ENCODE results near the gene ATP8A2. TPM values are rescaled to one million over a fixed set of nuclear protein-coding genes. Genes with fewer than 3 reads are reported as not detected.

The ATP8A2 gene
- total RNA-seq, 1 experiment from 2014 or later = 5.2 TPM

GRCh38 chr13:25652764-25653163 lies 281.0 kb downstream of the ATP8A2 start:
- peak overlapping the region; percentile 22 for H3K27ac Mint-ChIP-seq
- ATAC-seq = peak; percentile 36
- H3K36me3 Mint-ChIP-seq = peaks cover 5% of the 10 kb centered on the region; the same call in 1 of the 2 replicates
- CTCF ChIA-PET = no interaction called here
- no peaks in the 10 kb centered on the region for H3K27me3 Mint-ChIP-seq (ENCODE audit: low read depth)
- TF ChIP-seq FOXK1 (CRISPR knock-in tag; IDR thresholded peaks at IDR 0.05) (no peak), NFE2L1 (CRISPR knock-in tag; IDR thresholded peaks at IDR 0.05) (peak; percentile 92), TEAD1 (CRISPR knock-in tag; IDR thresholded peaks at IDR 0.05) (no peak), CREB1 (CRISPR knock-in tag; IDR thresholded peaks at IDR 0.05) (no peak)
- H3K9me3 Mint-ChIP-seq = peaks cover 13% of the 10 kb centered on the region
- H3K4me3 Mint-ChIP-seq = no peak overlapping the region
- peaks cover 12% of the 10 kb centered on the region for H3K4me1 Mint-ChIP-seq
- no peak for DNase-seq (ENCODE audit: low spot score)
- POLR2A ChIA-PET = no interaction called here

DNA sequence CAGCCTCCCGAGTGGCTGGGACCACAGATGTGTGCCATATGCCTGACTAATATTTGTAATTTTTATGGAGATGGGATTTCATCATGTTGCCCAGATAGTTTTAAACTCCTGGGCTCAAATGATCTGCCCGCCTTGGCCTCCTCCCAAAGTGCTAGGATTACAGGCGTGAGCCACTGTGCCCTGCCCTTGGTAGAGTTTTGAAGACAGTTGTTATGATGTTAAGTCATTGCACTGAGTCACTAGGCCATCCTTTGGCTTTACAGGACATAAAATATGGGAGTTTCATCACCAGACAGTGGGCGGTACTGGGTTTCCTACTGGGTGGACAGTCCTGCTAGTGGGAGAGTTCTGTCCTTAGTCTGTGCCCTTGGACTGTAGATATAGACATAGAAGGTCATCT lies 282.5 kb downstream of the ATP8A2 start:
- ATAC-seq = no peak
- H3K4me1 Mint-ChIP-seq = peaks cover 17% of the 10 kb centered on the region
- H3K4me3 Mint-ChIP-seq = no peak overlapping the region
- CTCF ChIA-PET = interaction anchor here (0.6 kb wide), 1 partner anchor 102 kb away, joined by 5 read pairs; no protein-coding TSS in a partner anchor
- no peaks in the 10 kb centered on the region for H3K36me3 Mint-ChIP-seq
- no peak overlapping the region for H3K27ac Mint-ChIP-seq
- peaks cover 4% of the 10 kb centered on the region; the same call in 1 of the 2 replicates for H3K9me3 Mint-ChIP-seq
- H3K27me3 Mint-ChIP-seq (ENCODE audit: low read depth) = no peaks in the 10 kb centered on the region
- no peak for DNase-seq (ENCODE audit: low spot score)
- TF ChIP-seq ZNF416 (CRISPR knock-in tag; IDR thresholded peaks at IDR 0.05) (no peak), MYBL2 (CRISPR knock-in tag; IDR thresholded peaks at IDR 0.05) (no peak), KAT7 (CRISPR knock-in tag; IDR thresholded peaks at IDR 0.05; ENCODE audit: borderline replicate concordance) (no peak), RELA (CRISPR knock-in tag; IDR thresholded peaks at IDR 0.05; ENCODE audit: borderline replicate concordance) (no peak), NFYB (CRISPR knock-in tag; conservative IDR thresholded peaks at IDR 0.05; ENCODE audit: low read depth) (no peak), ESRRA (CRISPR knock-in tag; IDR thresholded peaks at IDR 0.05; ENCODE audit: borderline replicate concordance) (no peak), IRF2 (CRISPR knock-in tag; IDR thresholded peaks at IDR 0.05; ENCODE audit: borderline replicate concordance, low read depth) (no peak), E2F1 (CRISPR knock-in tag; IDR thresholded peaks at IDR 0.05) (no peak), ZSCAN18 (CRISPR knock-in tag; IDR thresholded peaks at IDR 0.05) (no peak), ZNF425 (CRISPR knock-in tag; conservative IDR thresholded peaks at IDR 0.05) (no peak), CDX4 (CRISPR knock-in tag; IDR thresholded peaks at IDR 0.05; ENCODE audit: borderline replicate concordance) (no peak), ZNF138 (CRISPR knock-in tag; conservative IDR thresholded peaks at IDR 0.05) (no peak), ATF3 (CRISPR knock-in tag; conservative IDR thresholded peaks at IDR 0.05) (no peak), ZBTB21 (CRISPR knock-in tag; IDR thresholded peaks at IDR 0.05; ENCODE audit: borderline replicate concordance) (no peak), HMGXB4 (CRISPR knock-in tag; IDR thresholded peaks at IDR 0.05) (no peak), SP1 (CRISPR knock-in tag; conservative IDR thresholded peaks at IDR 0.05) (no peak), ZMAT4 (CRISPR knock-in tag; IDR thresholded peaks at IDR 0.05) (no peak), NR3C1 (CRISPR knock-in tag; conservative IDR thresholded peaks at IDR 0.05; ENCODE audit: low read depth) (no peak), NR2C2 (CRISPR knock-in tag; IDR thresholded peaks at IDR 0.05) (no peak)
- TF ChIP-seq, protein P1, sequence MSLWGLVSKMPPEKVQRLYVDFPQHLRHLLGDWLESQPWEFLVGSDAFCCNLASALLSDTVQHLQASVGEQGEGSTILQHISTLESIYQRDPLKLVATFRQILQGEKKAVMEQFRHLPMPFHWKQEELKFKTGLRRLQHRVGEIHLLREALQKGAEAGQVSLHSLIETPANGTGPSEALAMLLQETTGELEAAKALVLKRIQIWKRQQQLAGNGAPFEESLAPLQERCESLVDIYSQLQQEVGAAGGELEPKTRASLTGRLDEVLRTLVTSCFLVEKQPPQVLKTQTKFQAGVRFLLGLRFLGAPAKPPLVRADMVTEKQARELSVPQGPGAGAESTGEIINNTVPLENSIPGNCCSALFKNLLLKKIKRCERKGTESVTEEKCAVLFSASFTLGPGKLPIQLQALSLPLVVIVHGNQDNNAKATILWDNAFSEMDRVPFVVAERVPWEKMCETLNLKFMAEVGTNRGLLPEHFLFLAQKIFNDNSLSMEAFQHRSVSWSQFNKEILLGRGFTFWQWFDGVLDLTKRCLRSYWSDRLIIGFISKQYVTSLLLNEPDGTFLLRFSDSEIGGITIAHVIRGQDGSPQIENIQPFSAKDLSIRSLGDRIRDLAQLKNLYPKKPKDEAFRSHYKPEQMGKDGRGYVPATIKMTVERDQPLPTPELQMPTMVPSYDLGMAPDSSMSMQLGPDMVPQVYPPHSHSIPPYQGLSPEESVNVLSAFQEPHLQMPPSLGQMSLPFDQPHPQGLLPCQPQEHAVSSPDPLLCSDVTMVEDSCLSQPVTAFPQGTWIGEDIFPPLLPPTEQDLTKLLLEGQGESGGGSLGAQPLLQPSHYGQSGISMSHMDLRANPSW (CRISPR knock-in tag; conservative IDR thresholded peaks at IDR 0.05; ENCODE audit: low read depth) = no peak
- POLR2A ChIA-PET = interaction anchor here (1.0 kb wide), 1 partner anchor 32 kb away, joined by 3 read pairs; no protein-coding TSS in a partner anchor

Measured in WTC11 (cell line).